AG04450 (cell line): ENCODE measurements around the gene B4GALNT3. TPM values are rescaled to one million over a fixed set of nuclear protein-coding genes. Genes with fewer than 3 reads are reported as not detected.
A peak's percentile ranks its signal among the peaks of the same experiment; 100 is the strongest.

ENCODE experiments used
- CTCF ChIA-PET: fragments of 300-600, 350-600 bp; formaldehyde crosslinking; extraction: SDS; loops from one replicate; lab custom pipeline; 2022; ENCODE audit warnings: antibody characterized with exemption, inconsistent platforms; lab: Charles Lee
- POLR2A ChIA-PET: fragments of 350-600 bp; formaldehyde crosslinking; extraction: SDS; loops from one replicate; lab custom pipeline; 2021; ENCODE audit warnings: antibody characterized with exemption, inconsistent platforms; lab: Yijun Ruan, JAX
- DNase-seq: peaks from one replicate; pipeline ENCODE4 v3.0.0-alpha.2; 2011; ENCODE audit warnings: low read depth, low spot score
- H3K27ac ChIP-seq: one replicate; pipeline ENCODE4 v1.5.1; 2012; ENCODE audit warnings: low read depth, low read length, control low read depth
- H3K27me3 ChIP-seq: one replicate; pipeline ENCODE4 v1.6.0; 2012; ENCODE audit warnings: low read length; ENCODE audit not compliant: control insufficient read depth, insufficient read depth
- H3K4me3 ChIP-seq: 2 replicates; pipeline ENCODE4 v1.5.1; 2011; ENCODE audit warnings: mild to moderate bottlenecking, low read depth, low read length, control low read depth
- H3K9me3 ChIP-seq: 2 replicates; pipeline ENCODE4 v1.5.1; 2012; ENCODE audit warnings: low read length; ENCODE audit not compliant: control insufficient read depth, insufficient read depth
- polyA plus RNA-seq: library from polyadenylated mRNA; depleted of rRNA; stranded (reverse); fragments of >200 nt; gene quantifications from 2 replicates; pipeline ENCODE4 v1.2.3, GENCODE V29; 2011
- TF ChIP-seq, protein P1 (sequence below): IDR thresholded peaks from 2 replicates; pipeline ENCODE4 v1.5.1; 2011; ENCODE audit warnings: low read depth, low read length, control low read depth, inconsistent platforms

Gene B4GALNT3
- polyA plus RNA-seq, 1 experiment = not detected

DNA sequence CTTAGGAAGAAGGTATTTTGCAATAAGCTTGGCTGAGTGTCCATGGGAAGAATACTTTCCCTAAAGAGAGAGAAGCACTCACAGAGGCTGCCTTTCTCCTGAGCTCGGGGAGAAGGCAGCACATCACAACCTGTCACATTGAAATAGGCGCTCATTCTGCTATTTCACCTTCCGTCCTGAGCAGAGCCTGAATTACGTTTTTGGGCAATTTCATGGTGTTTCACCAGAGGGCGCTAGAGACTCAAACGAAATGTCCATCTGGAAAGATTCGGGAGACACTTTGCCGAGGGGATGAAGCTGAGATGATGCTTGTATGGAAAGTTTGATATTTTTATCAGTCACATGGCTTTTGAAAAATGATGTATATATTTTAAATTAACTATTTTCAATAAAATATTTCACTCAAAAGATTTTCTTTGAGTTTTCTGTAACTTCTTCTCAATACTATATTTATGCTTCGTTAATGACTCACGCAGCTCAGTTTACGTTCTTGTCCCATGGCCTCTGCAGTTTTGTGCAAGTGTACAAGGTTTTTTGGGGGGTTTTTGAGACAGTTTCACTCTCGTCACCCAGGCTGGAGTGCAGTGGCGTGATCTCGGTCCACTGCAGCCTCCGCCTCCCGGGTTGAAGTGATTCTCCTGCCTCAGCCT, 17.4 kb upstream of the B4GALNT3 start:
- Histone ChIP-seq H3K27me3 (peaks cover under 1% of the 10 kb centered on the region), H3K27ac (no peak overlapping the region), H3K4me3 (no peak overlapping the region), H3K9me3 (no peaks in the 10 kb centered on the region)
- TF ChIP-seq, protein P1, sequence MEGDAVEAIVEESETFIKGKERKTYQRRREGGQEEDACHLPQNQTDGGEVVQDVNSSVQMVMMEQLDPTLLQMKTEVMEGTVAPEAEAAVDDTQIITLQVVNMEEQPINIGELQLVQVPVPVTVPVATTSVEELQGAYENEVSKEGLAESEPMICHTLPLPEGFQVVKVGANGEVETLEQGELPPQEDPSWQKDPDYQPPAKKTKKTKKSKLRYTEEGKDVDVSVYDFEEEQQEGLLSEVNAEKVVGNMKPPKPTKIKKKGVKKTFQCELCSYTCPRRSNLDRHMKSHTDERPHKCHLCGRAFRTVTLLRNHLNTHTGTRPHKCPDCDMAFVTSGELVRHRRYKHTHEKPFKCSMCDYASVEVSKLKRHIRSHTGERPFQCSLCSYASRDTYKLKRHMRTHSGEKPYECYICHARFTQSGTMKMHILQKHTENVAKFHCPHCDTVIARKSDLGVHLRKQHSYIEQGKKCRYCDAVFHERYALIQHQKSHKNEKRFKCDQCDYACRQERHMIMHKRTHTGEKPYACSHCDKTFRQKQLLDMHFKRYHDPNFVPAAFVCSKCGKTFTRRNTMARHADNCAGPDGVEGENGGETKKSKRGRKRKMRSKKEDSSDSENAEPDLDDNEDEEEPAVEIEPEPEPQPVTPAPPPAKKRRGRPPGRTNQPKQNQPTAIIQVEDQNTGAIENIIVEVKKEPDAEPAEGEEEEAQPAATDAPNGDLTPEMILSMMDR = peak; percentile 80
- DNase-seq = peak; percentile 6
- ChIA-PET CTCF (interaction anchor here (0.6 to 7.8 kb wide), 24 partner anchors 9 to 309 kb away, joined by 3 to 175 read pairs (median 6); partner anchors contain the start of gene CCDC77), POLR2A (interaction anchor here (1.0 kb wide), 1 partner anchor 104 kb away, joined by 3 read pairs; no protein-coding TSS in a partner anchor)

GRCh38 chr12:447141-447540, 12.6 kb upstream of the B4GALNT3 start:
- Histone ChIP-seq H3K27me3 (peaks cover 16% of the 10 kb centered on the region), H3K4me3 (no peak overlapping the region), H3K27ac (no peak overlapping the region), H3K9me3 (no peaks in the 10 kb centered on the region)
- POLR2A ChIA-PET = no interaction called here
- CTCF ChIA-PET = interaction anchor here (1.0 kb wide), 1 partner anchor 100 kb away, joined by 8 read pairs; no protein-coding TSS in a partner anchor
- DNase-seq = no peak
- TF ChIP-seq, protein P1 = no peak

GRCh38 chr12:449203-449602, 10.5 kb upstream of the B4GALNT3 start:
- no peak overlapping the region for H3K27ac ChIP-seq
- CTCF ChIA-PET = interaction anchor here (0.6 to 10.2 kb wide), 4 partner anchors 8 to 302 kb away, joined by 3 to 58 read pairs (median 12); no protein-coding TSS in a partner anchor
- H3K4me3 ChIP-seq = no peak overlapping the region
- H3K27me3 ChIP-seq = peaks cover 19% of the 10 kb centered on the region
- no peaks in the 10 kb centered on the region; the same call in 1 of the 2 replicates for H3K9me3 ChIP-seq
- POLR2A ChIA-PET = no interaction called here
- DNase-seq = no peak
- TF ChIP-seq, protein P1 = no peak

- Histone ChIP-seq H3K27ac (no peak overlapping the region), H3K4me3 (no peak overlapping the region), H3K9me3 (no peaks in the 10 kb centered on the region; the same call in 1 of the 2 replicates), H3K27me3 (peaks cover 30% of the 10 kb centered on the region)
- DNase-seq = no peak
- TF ChIP-seq, protein P1 = no peak
- ChIA-PET CTCF (interaction anchor here (2.8 to 10.2 kb wide), 2 partner anchors 9 to 97 kb away, joined by 21 to 58 read pairs; no protein-coding TSS in a partner anchor), POLR2A (no interaction called here)
Measured at GRCh38 chr12:450438-450837, 9.3 kb upstream of the B4GALNT3 start.

- CTCF ChIA-PET = interaction anchor here (0.9 to 10.2 kb wide), 4 partner anchors 11 to 106 kb away, joined by 3 to 58 read pairs (median 3); no protein-coding TSS in a partner anchor
- Histone ChIP-seq H3K27me3 (peaks cover 37% of the 10 kb centered on the region), H3K27ac (no peak overlapping the region), H3K4me3 (no peak overlapping the region), H3K9me3 (no peaks in the 10 kb centered on the region; the same call in 1 of the 2 replicates)
- POLR2A ChIA-PET = no interaction called here
- no peak for DNase-seq
- TF ChIP-seq, protein P1 = peak; percentile 15; the same call in 1 of the 2 replicates
Measured at GRCh38 chr12:452667-453210, 7.0 kb upstream of the B4GALNT3 start.
